A549 treated with AZD9567 at 1 μM for 4 hours (cell line): ENCODE results near the gene LSM11. TPM values are rescaled to one million over a fixed set of nuclear protein-coding genes. Genes with fewer than 3 reads are reported as not detected.

Experiments used
- total RNA-seq: library from RNA; stranded (reverse); fragments of 200-300 nt; extraction: Qiagen RNA extraction; gene quantifications from 5 replicates; pipeline ENCODE4 v1.2.3, GENCODE V29; 2022; ENCODE audit not compliant: insufficient read depth

Gene LSM11
- total RNA-seq: 2.4 to 3.2 TPM (median 3.0 TPM) in 5 replicates

GRCh38 chr5:157743163-157744050, at the start of gene LSM11:
TSS of gene LSM11 (plus strand) at chr5:157743712. CDS start at chr5:157743751, 39 bp downstream.

GRCh38 chr5:157731272-157732129, 12.0 kb upstream of the LSM11 start, which contains the start of gene THG1L:
TSS of gene THG1L (plus strand) at chr5:157731420. CDS start at chr5:157731441, 21 bp downstream.

Other genes with a start within 250 kb of the LSM11 start
- 9.2 to 14.5 TPM (median 10.3 TPM) in 5 replicates for gene ADAM19, start 167.9 kb upstream of the LSM11 start, total RNA-seq
- 0.05 to 0.08 TPM (median 0.07 TPM) in 3 of 5 replicates, not detected in the others for gene SOX30, start 91.3 kb upstream of the LSM11 start, total RNA-seq
- gene C5orf52, start 72.2 kb upstream of the LSM11 start, total RNA-seq: not detected in 5 replicates
- 25.4 to 41.7 TPM (median 28.0 TPM) in 5 replicates for gene THG1L, start 12.3 kb upstream of the LSM11 start, total RNA-seq
- 66.8 to 78.4 TPM (median 72.0 TPM) in 5 replicates for gene CLINT1, start 115.4 kb downstream of the LSM11 start, total RNA-seq